ENCODE data around the gene IER5L. TPM values are rescaled to one million over a fixed set of nuclear protein-coding genes. Genes with fewer than 3 reads are reported as not detected.

IER5L gene
- total RNA-seq = 10 to 100 TPM in 3 of 6 experiments, 1 to 10 TPM in 3; 2.7 to 19.8 (median 7.8) TPM
- long read RNA-seq = 0 reads

DNA sequence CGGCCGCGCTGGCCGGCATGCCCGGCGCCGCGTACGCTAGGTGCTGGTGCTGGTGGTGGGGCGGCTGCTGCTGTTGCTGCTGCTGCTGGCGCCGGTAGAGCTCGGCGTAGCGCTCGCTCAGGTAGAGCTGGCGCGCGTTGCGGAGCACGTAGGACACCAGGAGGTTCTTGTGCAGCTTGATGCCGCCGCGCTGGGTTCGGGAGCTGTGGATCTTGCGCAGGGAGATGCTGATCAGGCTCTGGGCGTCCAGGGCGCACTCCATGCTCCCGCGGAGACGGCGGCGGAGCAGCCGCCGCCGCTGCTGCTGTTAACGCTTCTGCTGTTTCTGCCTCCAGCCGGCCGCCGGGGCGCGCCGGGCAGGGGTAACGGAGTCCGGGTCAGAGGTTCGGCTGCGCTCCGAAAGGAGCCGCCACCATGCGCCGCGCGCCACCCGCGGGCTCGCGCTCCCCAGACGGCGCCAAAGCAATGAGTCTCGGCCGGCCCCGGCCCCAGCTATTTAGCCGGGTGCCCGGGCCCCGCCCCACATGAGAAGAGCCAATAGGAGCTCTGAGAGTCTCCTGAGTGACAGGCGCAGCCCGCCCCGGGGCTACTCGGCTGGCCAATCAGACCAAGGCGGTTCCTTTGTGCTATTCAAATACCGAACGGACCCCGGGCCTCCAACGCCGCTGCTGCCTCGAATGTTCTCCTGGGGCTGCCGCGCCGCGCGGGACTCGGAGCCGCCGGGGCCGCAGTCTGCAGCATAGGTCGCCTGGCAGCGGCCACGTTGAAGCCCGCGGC lies at the start of gene IER5L:
TSS of gene IER5L (minus strand) at position 471 of the 777 bp plus-strand sequence. CDS start at position 262, 209 bp downstream.
- DNase-seq (peak; percentile 96), ATAC-seq (peak; percentile 66 to 86 (median 79))
- peak within 1 kb of the TSS; percentile 65 to 99 (median 82) for H3K4me3 ChIP-seq
- H3K27ac ChIP-seq = peak within 1 kb of the TSS; percentile 87 to 99 (median 97)
- TF ChIP-seq, protein P1, sequence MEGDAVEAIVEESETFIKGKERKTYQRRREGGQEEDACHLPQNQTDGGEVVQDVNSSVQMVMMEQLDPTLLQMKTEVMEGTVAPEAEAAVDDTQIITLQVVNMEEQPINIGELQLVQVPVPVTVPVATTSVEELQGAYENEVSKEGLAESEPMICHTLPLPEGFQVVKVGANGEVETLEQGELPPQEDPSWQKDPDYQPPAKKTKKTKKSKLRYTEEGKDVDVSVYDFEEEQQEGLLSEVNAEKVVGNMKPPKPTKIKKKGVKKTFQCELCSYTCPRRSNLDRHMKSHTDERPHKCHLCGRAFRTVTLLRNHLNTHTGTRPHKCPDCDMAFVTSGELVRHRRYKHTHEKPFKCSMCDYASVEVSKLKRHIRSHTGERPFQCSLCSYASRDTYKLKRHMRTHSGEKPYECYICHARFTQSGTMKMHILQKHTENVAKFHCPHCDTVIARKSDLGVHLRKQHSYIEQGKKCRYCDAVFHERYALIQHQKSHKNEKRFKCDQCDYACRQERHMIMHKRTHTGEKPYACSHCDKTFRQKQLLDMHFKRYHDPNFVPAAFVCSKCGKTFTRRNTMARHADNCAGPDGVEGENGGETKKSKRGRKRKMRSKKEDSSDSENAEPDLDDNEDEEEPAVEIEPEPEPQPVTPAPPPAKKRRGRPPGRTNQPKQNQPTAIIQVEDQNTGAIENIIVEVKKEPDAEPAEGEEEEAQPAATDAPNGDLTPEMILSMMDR (IDR thresholded peaks at IDR 0.05) = no peak
- peak; percentile 98 for TF ChIP-seq POLR2A (IDR thresholded peaks at IDR 0.05)
- 0% methylated on average over 1 of the region's 90 CpGs for WGBS (ENCODE audit: insufficient coverage, low coverage, low lambda C conversion rate, missing lambda C conversion rate)
- no peaks in the 10 kb centered on the region for H3K27me3 ChIP-seq
- peaks cover 0 to 15% (median 0%) of the 10 kb centered on the region in 4 donors for H3K4me1 ChIP-seq
- H3K36me3 ChIP-seq = no peaks in the 10 kb centered on the region
- H3K9me3 ChIP-seq = no peaks in the 10 kb centered on the region
- intact Hi-C loops (cut with DNase I) = loop anchor here (5.0 to 10.0 kb wide), 4 partner anchors 139 to 427 kb away; no protein-coding TSS in a partner anchor

DNA sequence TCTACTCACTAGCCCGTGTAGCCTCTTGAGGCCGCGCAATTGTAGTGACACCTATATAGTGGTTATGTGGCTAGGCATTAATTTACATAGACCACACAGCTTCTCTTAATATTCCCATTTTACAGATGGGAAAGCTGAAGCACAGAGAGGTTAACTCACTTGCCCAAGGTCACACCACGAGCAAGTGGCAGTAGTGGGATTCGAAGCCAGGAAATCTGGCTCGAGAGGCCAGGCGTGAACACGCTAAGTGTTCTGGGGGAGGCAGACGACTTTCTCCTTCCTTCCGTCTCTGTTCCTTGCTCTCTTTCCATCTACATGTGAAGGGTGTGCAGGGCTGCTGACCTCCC lies 49.8 kb upstream of the IER5L start:
- Histone ChIP-seq H3K9me3 (no peaks in the 10 kb centered on the region), H3K4me3 (no peak overlapping the region), H3K27ac (no peak overlapping the region), H3K36me3 (no peaks in the 10 kb centered on the region), H3K27me3 (no peaks in the 10 kb centered on the region), H3K4me1 (no peaks in the 10 kb centered on the region)
- WGBS (ENCODE audit: insufficient coverage, low coverage, low lambda C conversion rate, missing lambda C conversion rate) = 72% methylated on average over 4 of the region's 10 CpGs
- intact Hi-C loops (cut with DNase I) = no loop called here
- ATAC-seq = no peak
- no peak for TF ChIP-seq POLR2A (IDR thresholded peaks at IDR 0.05)
- TF ChIP-seq, protein P1 (IDR thresholded peaks at IDR 0.05) = no peak
- peak in 1 of 3 donors; percentile 8 for DNase-seq

DNA sequence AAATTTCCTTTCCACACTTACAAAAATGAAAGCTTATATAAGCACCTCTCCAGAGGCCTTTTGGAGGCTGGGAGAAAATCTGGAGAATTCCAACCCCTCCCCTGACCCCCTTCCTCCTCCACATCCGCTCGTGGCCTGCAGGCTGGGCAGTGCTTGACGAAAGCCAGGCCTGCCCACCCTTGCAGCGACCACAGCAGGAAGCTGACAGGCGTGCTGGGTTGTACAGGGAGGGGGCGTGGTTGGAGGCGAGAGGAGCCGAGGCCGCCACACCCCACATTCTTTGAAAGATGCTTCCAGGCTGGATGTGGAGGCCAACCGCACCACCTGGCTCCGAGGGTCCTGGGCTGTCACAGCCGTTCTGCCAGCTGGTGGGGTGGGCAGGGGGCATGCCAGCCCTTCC lies 47.8 kb upstream of the IER5L start:
- peak; percentile 54 to 72 (median 66) for ATAC-seq
- Histone ChIP-seq H3K4me3 (no peak overlapping the region), H3K27me3 (no peaks in the 10 kb centered on the region), H3K4me1 (no peaks in the 10 kb centered on the region), H3K27ac (no peak overlapping the region), H3K36me3 (no peaks in the 10 kb centered on the region), H3K9me3 (no peaks in the 10 kb centered on the region)
- DNase-seq = peak; percentile 54 to 61 (median 57)
- intact Hi-C loops (cut with DNase I) = no loop called here
- TF ChIP-seq, protein P1 (IDR thresholded peaks at IDR 0.05) = no peak
- no peak for TF ChIP-seq POLR2A (IDR thresholded peaks at IDR 0.05)
- WGBS (ENCODE audit: insufficient coverage, low coverage, low lambda C conversion rate, missing lambda C conversion rate) = 16% methylated on average over 11 of the region's 12 CpGs

DNA sequence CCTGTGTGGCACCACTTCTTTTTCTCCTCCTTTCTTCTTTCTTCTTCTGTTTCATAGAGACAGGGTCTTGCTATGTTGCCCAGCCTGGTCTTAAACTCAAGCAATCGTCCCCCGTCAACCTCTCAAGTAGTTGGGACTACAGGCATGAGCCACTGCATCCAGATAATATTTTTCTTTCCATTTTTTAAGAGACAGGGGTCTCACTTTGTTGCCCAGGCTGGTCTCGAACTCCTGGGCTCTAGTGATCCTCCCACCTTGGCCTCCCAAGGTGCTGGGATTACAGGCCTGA lies 47.4 kb upstream of the IER5L start:
- H3K4me3 ChIP-seq = no peak overlapping the region
- no peak for ATAC-seq
- H3K27me3 ChIP-seq = no peaks in the 10 kb centered on the region
- H3K9me3 ChIP-seq = no peaks in the 10 kb centered on the region
- DNase-seq = peak in 1 of 3 donors; percentile 11
- 89% methylated on average over 1 of the region's 3 CpGs for WGBS (ENCODE audit: insufficient coverage, low coverage, low lambda C conversion rate, missing lambda C conversion rate)
- intact Hi-C loops (cut with DNase I) = no loop called here
- TF ChIP-seq, protein P1 (IDR thresholded peaks at IDR 0.05) = no peak
- no peak for TF ChIP-seq POLR2A (IDR thresholded peaks at IDR 0.05)
- H3K4me1 ChIP-seq = no peaks in the 10 kb centered on the region
- H3K27ac ChIP-seq = no peak overlapping the region
- no peaks in the 10 kb centered on the region for H3K36me3 ChIP-seq
